ENCODE data around the gene ZNF550. TPM values are rescaled to one million over a fixed set of nuclear protein-coding genes. Genes with fewer than 3 reads are reported as not detected.

The ZNF550 gene
- 10 to 100 TPM; 12.6 to 16.0 TPM for total RNA-seq

DNA sequence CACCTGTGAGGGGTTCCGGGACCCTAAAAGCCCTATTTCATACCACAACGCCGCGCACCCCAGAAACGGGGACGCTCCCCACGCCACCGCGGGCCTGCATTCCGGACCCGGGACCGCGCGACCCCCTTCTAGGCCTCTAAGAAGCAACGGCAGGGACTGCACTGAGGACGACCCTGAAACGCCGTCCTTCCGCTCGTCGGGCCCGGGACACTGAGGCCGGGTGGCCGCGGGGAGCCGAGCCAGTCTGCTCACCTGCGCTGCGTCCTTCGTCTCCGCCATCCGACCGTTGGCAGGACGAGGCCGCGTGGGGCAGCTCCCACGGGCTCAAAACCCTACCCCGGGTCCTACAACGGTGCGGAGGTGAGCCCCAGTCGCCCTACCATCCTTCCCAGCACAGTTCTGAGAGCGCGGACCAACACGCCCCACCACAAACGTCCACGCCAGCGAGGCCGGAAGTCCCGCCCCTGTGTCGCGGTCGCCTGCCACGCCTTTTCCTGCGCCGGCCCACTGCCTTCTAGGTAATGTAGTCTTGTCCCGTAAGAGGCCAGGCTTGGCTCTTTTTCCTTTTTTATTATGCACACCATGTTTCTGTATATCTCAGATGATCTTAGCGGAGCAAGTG is at the start of gene ZNF550:
ZNF550 (minus strand) TSS at position 460 of the 622 bp plus-strand sequence; CDS start at position 279, 181 bp downstream.
- Mint-ChIP-seq H3K4me3 (peak within 1 kb of the TSS; percentile 93), H3K27me3 (no peaks in the 10 kb centered on the region), H3K4me1 (peaks cover 31% of the 10 kb centered on the region), H3K27ac (peak within 1 kb of the TSS; percentile 95), H3K36me3 (ENCODE audit: low read depth) (peaks cover 57% of the 10 kb centered on the region), H3K9me3 (peaks cover 42% of the 10 kb centered on the region)
- ChIA-PET CTCF (no interaction called here), POLR2A (no interaction called here)
- DNase-seq: peak; percentile 89

DNA sequence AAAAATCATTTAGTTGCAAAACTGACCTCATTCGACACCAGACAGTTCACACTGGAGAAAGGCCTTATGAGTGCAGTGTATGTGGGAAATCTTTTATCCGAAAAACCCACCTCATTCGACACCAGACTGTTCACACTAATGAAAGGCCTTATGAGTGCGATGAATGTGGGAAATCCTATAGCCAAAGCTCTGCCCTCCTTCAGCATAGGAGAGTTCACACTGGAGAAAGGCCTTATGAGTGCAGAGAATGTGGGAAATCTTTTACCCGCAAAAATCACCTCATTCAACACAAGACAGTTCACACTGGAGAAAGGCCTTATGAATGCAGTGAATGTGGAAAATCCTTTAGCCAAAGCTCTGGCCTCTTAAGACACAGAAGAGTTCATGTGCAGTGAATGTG is 47.3 kb upstream of the ZNF550 start:
- H3K27me3 Mint-ChIP-seq: no peaks in the 10 kb centered on the region
- H3K4me1 Mint-ChIP-seq: no peaks in the 10 kb centered on the region
- peaks cover 65% of the 10 kb centered on the region for H3K9me3 Mint-ChIP-seq
- ChIA-PET CTCF (no interaction called here), POLR2A (no interaction called here)
- no peak overlapping the region for H3K27ac Mint-ChIP-seq
- no peak for DNase-seq
- no peak overlapping the region for H3K4me3 Mint-ChIP-seq
- peaks cover 73% of the 10 kb centered on the region for H3K36me3 Mint-ChIP-seq (ENCODE audit: low read depth)

DNA sequence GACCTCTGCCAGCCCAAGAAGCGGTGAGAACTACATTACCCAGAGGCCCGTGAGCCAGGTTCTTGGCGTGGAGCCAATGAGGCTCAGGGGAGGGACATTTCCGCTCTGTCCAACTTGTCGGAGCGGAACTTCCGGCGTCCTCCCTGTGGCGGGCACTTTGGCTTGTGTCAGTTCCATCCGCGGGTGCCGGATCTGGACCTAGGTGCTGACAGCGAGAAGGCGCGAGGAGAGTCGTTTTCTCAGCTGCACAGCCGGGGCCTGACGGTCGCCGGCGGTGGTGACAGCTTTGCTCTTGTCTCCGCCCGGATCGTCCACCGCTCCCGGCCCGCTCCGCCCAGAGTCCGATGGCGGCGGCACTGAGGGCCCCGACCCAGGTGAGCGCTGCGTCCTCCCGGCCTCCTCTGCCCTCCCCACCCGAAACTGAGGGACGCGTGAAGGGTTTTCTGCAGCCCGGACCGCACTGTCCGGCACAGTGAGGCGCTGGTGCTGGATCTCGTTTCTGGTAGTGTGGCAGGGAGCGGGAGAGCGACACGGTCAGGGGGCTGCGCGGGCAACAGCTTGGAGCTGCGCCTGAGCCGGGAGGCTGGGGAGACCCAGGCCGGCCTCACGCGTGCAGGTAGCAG is 40.2 kb upstream of the ZNF550 start, which contains the start of gene ZNF530:
ZNF530 (plus strand) TSS at position 125 of the 623 bp plus-strand sequence. CDS start 4,461 bp downstream, outside the sequence.
- ChIA-PET POLR2A (no interaction called here), CTCF (no interaction called here)
- Mint-ChIP-seq H3K4me3 (peak within 1 kb of the TSS; percentile 81), H3K4me1 (peaks cover 21% of the 10 kb centered on the region), H3K9me3 (peaks cover 56% of the 10 kb centered on the region), H3K27ac (peak within 1 kb of the TSS; percentile 85), H3K27me3 (no peaks in the 10 kb centered on the region), H3K36me3 (ENCODE audit: low read depth) (peaks cover 44% of the 10 kb centered on the region)
- peak; percentile 91 for DNase-seq

DNA sequence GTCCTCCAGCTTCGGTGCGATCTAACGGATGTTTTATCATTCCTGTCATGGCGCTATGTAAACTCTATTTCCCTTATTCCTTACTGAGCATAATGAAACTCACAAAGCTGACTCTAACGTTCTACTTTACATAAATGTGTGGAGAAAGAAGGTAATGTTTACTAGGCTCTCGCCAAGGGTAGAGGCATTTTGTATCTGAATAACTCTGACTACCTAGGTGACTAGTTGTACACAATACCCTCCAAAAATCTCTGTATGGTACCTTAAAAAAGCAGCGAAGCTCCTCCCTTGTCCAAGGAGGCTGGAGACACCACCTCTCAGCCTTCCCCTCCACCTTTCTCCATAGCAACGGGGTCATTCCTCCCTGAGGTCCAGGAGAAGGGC is 39.7 kb upstream of the ZNF550 start:
- ChIA-PET POLR2A (no interaction called here), CTCF (no interaction called here)
- Mint-ChIP-seq H3K4me3 (peak overlapping the region; percentile 81), H3K36me3 (ENCODE audit: low read depth) (peaks cover 39% of the 10 kb centered on the region), H3K9me3 (peaks cover 51% of the 10 kb centered on the region), H3K4me1 (peaks cover 21% of the 10 kb centered on the region), H3K27ac (peak overlapping the region; percentile 85), H3K27me3 (no peaks in the 10 kb centered on the region)
- DNase-seq: no peak

DNA sequence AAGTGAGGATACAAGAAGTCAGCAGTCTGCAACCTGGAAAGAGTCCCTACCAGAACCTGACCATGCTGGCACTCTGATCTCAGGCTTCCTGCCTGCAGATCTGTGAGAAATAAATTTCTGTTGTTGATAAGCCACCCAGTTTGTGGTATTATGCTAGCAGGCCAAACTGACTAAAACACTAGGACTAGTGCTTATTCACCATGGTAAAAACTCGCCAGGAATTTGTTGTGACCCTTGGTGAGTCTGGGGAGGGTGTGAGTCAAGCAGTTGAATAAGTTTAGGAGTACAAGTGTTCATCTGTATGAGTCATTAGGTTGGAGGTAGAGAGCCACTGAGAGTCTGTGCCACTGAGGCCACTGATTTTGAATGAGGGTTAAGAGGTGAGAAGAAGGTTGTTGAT is 27.9 kb upstream of the ZNF550 start:
- Mint-ChIP-seq H3K4me3 (no peak overlapping the region), H3K27me3 (no peaks in the 10 kb centered on the region), H3K36me3 (ENCODE audit: low read depth) (peaks cover 79% of the 10 kb centered on the region), H3K4me1 (peaks cover 19% of the 10 kb centered on the region), H3K27ac (peak overlapping the region; percentile 37), H3K9me3 (peaks cover 71% of the 10 kb centered on the region)
- ChIA-PET POLR2A (no interaction called here), CTCF (no interaction called here)
- no peak for DNase-seq

DNA sequence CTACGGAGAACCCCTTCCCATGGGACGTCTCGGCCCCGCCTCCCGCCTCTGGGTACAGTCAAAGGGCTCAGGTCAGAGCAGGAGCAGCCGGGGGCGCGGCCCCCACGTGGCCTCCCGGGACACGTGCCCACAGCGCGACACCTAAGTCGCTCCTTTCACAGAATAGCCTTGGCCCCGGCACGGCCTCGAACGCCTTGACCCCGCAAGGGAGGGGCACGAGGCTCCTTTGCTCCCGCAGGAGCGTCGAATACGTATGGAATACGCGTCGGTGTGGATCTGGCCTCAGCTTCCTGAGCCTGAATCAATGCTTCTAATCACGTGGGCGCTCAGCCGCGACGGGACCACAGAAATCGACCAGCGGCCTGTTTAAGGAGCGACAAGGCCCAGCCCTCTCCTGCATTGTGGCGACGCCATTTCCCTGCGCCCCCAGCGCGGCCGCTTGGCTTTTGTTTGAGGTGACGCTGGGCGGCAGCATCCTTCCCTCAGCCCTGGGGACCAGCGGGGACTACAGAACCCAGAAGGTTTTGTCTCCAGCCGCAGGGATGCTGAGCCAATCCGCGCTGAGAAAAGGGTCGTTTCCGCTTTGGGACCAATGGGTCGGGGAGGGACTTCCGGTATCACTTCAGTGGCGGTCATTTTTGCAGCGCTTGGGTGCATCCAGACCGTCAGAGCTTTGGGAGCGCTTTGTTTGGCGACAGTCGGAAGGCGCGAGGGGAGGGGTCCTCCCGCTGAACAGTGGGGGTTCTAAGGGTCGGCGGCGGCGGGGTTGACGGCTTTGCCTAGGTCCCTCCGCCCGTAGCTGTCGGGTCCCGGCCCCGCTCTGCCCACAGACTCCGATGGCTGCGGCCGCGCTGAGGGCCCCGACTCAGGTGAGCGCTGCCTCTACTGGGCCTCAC is 24.1 kb upstream of the ZNF550 start, which contains the start of gene ZIK1:
ZIK1 (plus strand) TSS at position 625 of the 896 bp plus-strand sequence; CDS start at position 837, 212 bp downstream.
- Mint-ChIP-seq H3K27ac (peak within 1 kb of the TSS; percentile 93), H3K27me3 (no peaks in the 10 kb centered on the region), H3K9me3 (peaks cover 66% of the 10 kb centered on the region), H3K4me3 (peak within 1 kb of the TSS; percentile 96), H3K4me1 (peaks cover 27% of the 10 kb centered on the region), H3K36me3 (ENCODE audit: low read depth) (peaks cover 63% of the 10 kb centered on the region)
- ChIA-PET CTCF (interaction anchor here (1.0 kb wide), 1 partner anchor 35 kb away, joined by 3 read pairs; no protein-coding TSS in a partner anchor), POLR2A (no interaction called here)
- peak; percentile 92 for DNase-seq

DNA sequence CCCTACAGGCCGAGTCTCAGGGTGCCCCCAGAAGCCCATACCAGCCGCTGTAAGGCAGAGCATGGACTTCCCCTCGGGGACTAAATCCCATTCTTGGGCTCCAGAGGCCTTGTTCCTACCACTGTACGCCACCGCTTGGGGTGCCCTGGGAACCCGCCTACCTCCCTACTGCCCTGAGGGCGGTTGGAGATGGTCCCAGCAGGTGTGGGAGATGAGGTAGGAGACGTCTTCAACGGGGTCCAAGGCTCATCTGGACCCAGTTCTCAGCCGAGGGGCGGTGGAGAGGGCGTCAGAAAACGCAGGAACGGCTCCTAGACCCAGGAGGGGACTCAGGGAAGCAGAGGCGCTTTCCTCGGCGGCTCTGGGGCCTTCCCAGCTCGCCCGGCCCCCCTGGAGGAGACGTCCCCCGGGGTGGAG is 23.4 kb upstream of the ZNF550 start:
- no peaks in the 10 kb centered on the region for H3K27me3 Mint-ChIP-seq
- H3K9me3 Mint-ChIP-seq: peaks cover 61% of the 10 kb centered on the region
- peaks cover 30% of the 10 kb centered on the region for H3K4me1 Mint-ChIP-seq
- peak overlapping the region; percentile 93 for H3K27ac Mint-ChIP-seq
- DNase-seq: no peak
- POLR2A ChIA-PET: no interaction called here
- H3K36me3 Mint-ChIP-seq (ENCODE audit: low read depth): peaks cover 58% of the 10 kb centered on the region
- CTCF ChIA-PET: interaction anchor here (1.0 kb wide), 1 partner anchor 35 kb away, joined by 3 read pairs; no protein-coding TSS in a partner anchor
- peak overlapping the region; percentile 19 for H3K4me3 Mint-ChIP-seq

DNA sequence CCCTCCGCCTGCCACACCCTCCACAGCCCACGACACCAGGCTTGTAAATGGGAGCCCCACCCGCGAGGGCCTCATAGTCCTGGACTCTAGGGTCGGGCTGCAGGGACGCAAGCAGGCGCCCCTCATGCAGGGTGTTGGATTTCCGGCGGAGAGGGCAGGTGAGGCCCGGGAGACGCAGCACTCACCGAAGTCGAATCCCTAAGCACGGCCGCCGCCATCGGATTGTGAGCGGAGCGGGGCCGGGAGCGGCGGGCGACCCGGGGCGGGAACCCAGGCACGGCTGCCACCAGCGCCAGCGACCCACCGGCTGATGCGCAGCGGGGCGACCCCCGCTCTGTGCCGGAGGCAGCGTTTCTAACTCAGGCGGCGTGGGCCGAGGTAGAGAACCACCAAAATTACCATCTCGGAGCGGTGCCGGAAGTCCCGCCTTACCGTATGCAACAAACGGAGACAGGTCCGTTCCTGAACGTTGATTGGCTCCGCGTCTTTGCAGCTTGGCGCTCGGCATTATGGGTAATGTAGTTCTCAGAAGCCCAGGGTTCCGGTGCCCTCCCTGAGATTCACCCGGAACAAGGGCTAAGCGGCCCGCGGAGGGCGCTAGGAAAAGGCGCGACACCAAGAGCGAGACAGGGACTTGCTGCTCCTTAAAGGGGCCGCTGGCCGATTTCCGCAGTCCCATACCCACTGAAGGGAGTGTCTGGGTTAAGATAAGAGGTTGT is 19.0 kb upstream of the ZNF550 start, which contains the start of gene ZNF416:
ZNF416 (minus strand) TSS at position 425 of the 719 bp plus-strand sequence; CDS start at position 218, 207 bp downstream.
- H3K9me3 Mint-ChIP-seq: peaks cover 69% of the 10 kb centered on the region
- DNase-seq: peak; percentile 98
- ChIA-PET CTCF (interaction anchor here (1.1 kb wide), 1 partner anchor 27 kb away, joined by 3 read pairs; no protein-coding TSS in a partner anchor), POLR2A (interaction anchor here (0.6 kb wide), 1 partner anchor 216 kb away, joined by 3 read pairs; no protein-coding TSS in a partner anchor)
- H3K36me3 Mint-ChIP-seq (ENCODE audit: low read depth): peaks cover 62% of the 10 kb centered on the region
- H3K27ac Mint-ChIP-seq: peak within 1 kb of the TSS; percentile 92
- peaks cover 28% of the 10 kb centered on the region for H3K4me1 Mint-ChIP-seq
- H3K27me3 Mint-ChIP-seq: no peaks in the 10 kb centered on the region
- peak within 1 kb of the TSS; percentile 78 for H3K4me3 Mint-ChIP-seq

DNA sequence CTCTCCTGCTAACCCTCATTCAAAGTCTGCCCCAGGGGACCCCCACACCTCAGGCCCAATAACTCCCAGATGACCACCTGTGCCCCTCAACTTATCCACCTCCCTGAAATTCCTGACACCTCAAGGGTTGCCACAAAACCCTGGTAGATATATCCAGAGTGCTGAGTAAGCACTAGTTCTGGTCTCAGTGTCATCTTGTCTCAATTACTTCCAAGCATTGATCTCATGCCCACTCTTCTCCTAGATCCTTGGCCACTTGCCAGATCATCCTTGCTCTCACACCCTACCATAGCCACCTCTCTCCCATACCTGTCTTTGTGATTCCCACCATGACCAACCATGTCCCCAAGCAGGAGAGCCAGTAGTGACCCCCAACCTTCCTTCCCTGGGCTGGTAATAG is 17.0 kb upstream of the ZNF550 start:
- Mint-ChIP-seq H3K9me3 (peaks cover 74% of the 10 kb centered on the region), H3K27me3 (no peaks in the 10 kb centered on the region), H3K4me3 (no peak overlapping the region), H3K4me1 (peaks cover 23% of the 10 kb centered on the region), H3K27ac (no peak overlapping the region), H3K36me3 (ENCODE audit: low read depth) (peaks cover 79% of the 10 kb centered on the region)
- ChIA-PET POLR2A (no interaction called here), CTCF (no interaction called here)
- DNase-seq: no peak

DNA sequence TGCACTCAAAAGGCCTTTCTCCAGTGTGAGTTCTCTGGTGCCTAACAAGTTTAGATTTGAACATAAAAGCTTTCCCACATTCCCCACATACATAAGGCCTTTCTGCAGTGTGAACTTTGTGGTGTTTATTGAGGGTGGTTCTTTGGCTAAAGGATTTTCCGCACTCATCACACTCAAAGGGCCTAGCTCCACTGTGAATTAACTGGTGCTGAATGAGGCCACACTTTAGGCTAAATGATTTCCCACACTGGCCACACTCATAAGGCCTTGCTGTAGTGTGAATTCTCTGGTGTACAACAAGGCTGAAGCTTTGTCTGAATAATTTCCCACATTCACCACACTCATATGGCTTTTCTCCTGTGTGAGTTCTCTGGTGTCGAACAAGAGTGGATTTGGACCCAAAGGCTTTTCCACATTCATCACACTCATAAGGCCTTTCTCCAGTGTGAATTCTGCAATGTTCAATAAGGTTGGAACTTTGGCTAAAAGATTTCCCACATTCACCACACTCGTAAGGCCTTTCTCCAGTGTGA is 12.8 kb upstream of the ZNF550 start:
- ChIA-PET POLR2A (no interaction called here), CTCF (no interaction called here)
- Mint-ChIP-seq H3K36me3 (ENCODE audit: low read depth) (peaks cover 63% of the 10 kb centered on the region), H3K9me3 (peaks cover 79% of the 10 kb centered on the region), H3K27ac (no peak overlapping the region), H3K4me1 (peaks cover 9% of the 10 kb centered on the region), H3K4me3 (no peak overlapping the region), H3K27me3 (no peaks in the 10 kb centered on the region)
- no peak for DNase-seq

DNA sequence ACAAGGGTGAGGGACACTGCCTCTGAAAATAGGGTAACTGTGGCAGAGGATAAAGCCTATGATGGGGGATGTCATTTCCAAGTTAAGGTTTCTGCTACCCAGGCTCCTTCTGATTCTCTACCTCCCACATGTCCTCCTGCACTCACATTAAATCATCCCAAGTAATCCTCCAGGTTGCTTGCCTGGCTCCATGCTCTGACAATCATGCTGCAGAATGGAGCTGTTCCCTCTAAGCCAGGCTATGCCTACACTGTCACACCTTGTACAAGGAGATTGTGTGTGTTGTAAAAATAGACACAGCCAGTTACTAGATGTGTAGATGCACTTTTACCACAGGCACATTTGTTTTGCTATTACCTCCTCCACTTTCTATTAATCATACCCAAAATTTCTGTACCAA is 11.0 kb upstream of the ZNF550 start:
- H3K27me3 Mint-ChIP-seq: no peaks in the 10 kb centered on the region
- POLR2A ChIA-PET: no interaction called here
- no peaks in the 10 kb centered on the region for H3K4me1 Mint-ChIP-seq
- peaks cover 59% of the 10 kb centered on the region for H3K36me3 Mint-ChIP-seq (ENCODE audit: low read depth)
- no peak overlapping the region for H3K4me3 Mint-ChIP-seq
- no peak overlapping the region for H3K27ac Mint-ChIP-seq
- CTCF ChIA-PET: interaction anchor here (0.6 kb wide), 1 partner anchor 461 kb away, joined by 4 read pairs; no protein-coding TSS in a partner anchor
- H3K9me3 Mint-ChIP-seq: peaks cover 81% of the 10 kb centered on the region
- no peak for DNase-seq
